GM23338 (cell line): Measurements from ENCODE around the gene LZTS3. TPM values are rescaled to one million over a fixed set of nuclear protein-coding genes. Genes with fewer than 3 reads are reported as not detected.
A peak's percentile ranks its signal among the peaks of the same experiment; 100 is the strongest.

ENCODE experiments used
- ATAC-seq: fragments of 200-7000 bp; cut with Tn5 transposase; 3 replicates; pipeline ENCODE4 v1.9.1; 2020
- DNase-seq: peaks from one replicate; pipeline ENCODE4 v3.0.0-alpha.2; 2015; ENCODE audit warnings: low spot score
- H2AFZ ChIP-seq: fragments of 200-600 bp; sonication (generic); 2 replicates; pipeline ENCODE4 v1.8.0; 2016; ENCODE audit warnings: antibody characterized with exemption, mild to moderate bottlenecking, moderate library complexity
- H3F3A ChIP-seq: fragments of 200-600 bp; sonication (generic); replicated peaks from 2 replicates; pipeline ENCODE4 v1.8.0; 2017; ENCODE audit warnings: antibody characterized with exemption, mixed run types, low read depth
- H3K27ac ChIP-seq: fragments of 200-600 bp; sonication (generic); 2 replicates; pipeline ENCODE4 v1.6.1; 2016; ENCODE audit warnings: low read depth
- H3K27me3 ChIP-seq: fragments of 200-600 bp; sonication (generic); 2 replicates; pipeline ENCODE4 v1.8.0; 2016; ENCODE audit warnings: mild to moderate bottlenecking, mixed run types, moderate library complexity; ENCODE audit not compliant: insufficient read depth
- H3K36me3 ChIP-seq: fragments of 200-600 bp; sonication (generic); 2 replicates; pipeline ENCODE4 v1.8.0; 2016; ENCODE audit warnings: mild to moderate bottlenecking; ENCODE audit not compliant: insufficient read depth
- H3K4me1 ChIP-seq: fragments of 200-600 bp; sonication (generic); 2 replicates; pipeline ENCODE4 v1.8.0; 2016; ENCODE audit warnings: mild to moderate bottlenecking, moderate library complexity; ENCODE audit not compliant: insufficient read depth
- H3K4me2 ChIP-seq: fragments of 200-600 bp; sonication (generic); 2 replicates; pipeline ENCODE4 v1.7.1; 2017; ENCODE audit warnings: mixed run types
- H3K4me3 ChIP-seq: fragments of 200-600 bp; sonication (generic); 2 replicates; pipeline ENCODE4 v1.6.1; 2016; ENCODE audit warnings: mixed run types
- H3K79me2 ChIP-seq: fragments of 200-600 bp; sonication (generic); replicated peaks from 2 replicates; pipeline ENCODE4 v1.8.0; 2017; ENCODE audit warnings: mild to moderate bottlenecking; ENCODE audit not compliant: insufficient read depth
- H3K9me2 ChIP-seq: fragments of 200-600 bp; sonication (generic); 2 replicates; pipeline ENCODE4 v1.8.0; 2017; ENCODE audit not compliant: insufficient read depth
- H4K20me1 ChIP-seq: fragments of 200-600 bp; sonication (generic); replicated peaks from 2 replicates; pipeline ENCODE4 v1.8.0; 2017; ENCODE audit warnings: mild to moderate bottlenecking; ENCODE audit not compliant: insufficient read depth
- H3K27ac Mint-ChIP-seq: 2 replicates; pipeline ENCODE4 v1.8.0; 2020; ENCODE audit warnings: inconsistent platforms, mild to moderate bottlenecking, moderate library complexity, mixed read lengths
- H3K27me3 Mint-ChIP-seq: 3 replicates; pipeline ENCODE4 v1.8.0; 2022; ENCODE audit warnings: low read depth, mild to moderate bottlenecking, moderate library complexity, mixed read lengths, inconsistent platforms; ENCODE audit not compliant: insufficient read depth, poor library complexity
- H3K36me3 Mint-ChIP-seq: 3 replicates; pipeline ENCODE4 v1.8.0; 2021; ENCODE audit warnings: low read depth, mild to moderate bottlenecking, inconsistent platforms, moderate library complexity, mixed read lengths
- H3K4me1 Mint-ChIP-seq: 3 replicates; pipeline ENCODE4 v1.8.0; 2020; ENCODE audit warnings: mild to moderate bottlenecking, inconsistent platforms, mixed read lengths
- H3K4me3 Mint-ChIP-seq: 3 replicates; pipeline ENCODE4 v1.8.0; 2021; ENCODE audit warnings: moderate library complexity, mild to moderate bottlenecking, inconsistent platforms, mixed read lengths
- H3K9me3 Mint-ChIP-seq: 3 replicates; pipeline ENCODE4 v1.8.0; 2020; ENCODE audit warnings: moderate library complexity, mild to moderate bottlenecking, inconsistent platforms, mixed read lengths
- CREB1 ChIP-seq: fragments of 250-450 bp; sonication (Bioruptor Pico); IDR thresholded peaks from 2 replicates; pipeline ENCODE4 v1.5.0; 2020; ENCODE audit warnings: low read depth, mild to moderate bottlenecking, moderate library complexity
- EZH2 ChIP-seq: fragments of 200-600 bp; sonication (generic); IDR thresholded peaks from one replicate; pipeline ENCODE4 v1.8.0; 2017; ENCODE audit warnings: antibody characterized with exemption, mild to moderate bottlenecking, low read depth; ENCODE audit not compliant: unreplicated experiment
- EZH2phosphoT487 ChIP-seq: fragments of 200-600 bp; sonication (generic); IDR thresholded peaks from one replicate; pipeline ENCODE4 v1.8.1; 2018; ENCODE audit warnings: antibody characterized with exemption; ENCODE audit not compliant: unreplicated experiment
- JUNB ChIP-seq: IDR thresholded peaks from one replicate; pipeline ENCODE4 v1.6.1; 2016; ENCODE audit warnings: antibody characterized with exemption; ENCODE audit not compliant: unreplicated experiment
- NANOG ChIP-seq: IDR thresholded peaks from 2 replicates; pipeline ENCODE4 v1.6.1; 2016; ENCODE audit warnings: antibody characterized with exemption, borderline replicate concordance
- POLR2AphosphoS5 ChIP-seq: IDR thresholded peaks from 2 replicates; pipeline ENCODE4 v1.6.1; 2016; ENCODE audit warnings: antibody characterized with exemption, low read depth
- STAT1 ChIP-seq: IDR thresholded peaks from one replicate; pipeline ENCODE4 v1.6.1; 2016; ENCODE audit warnings: antibody characterized with exemption; ENCODE audit not compliant: unreplicated experiment
- ZNF114 ChIP-seq: fragments of 250-450 bp; sonication (Bioruptor Pico); IDR thresholded peaks from 2 replicates; pipeline ENCODE4 v1.5.0; 2020; ENCODE audit warnings: mild to moderate bottlenecking, moderate library complexity
- ZNF331 ChIP-seq: fragments of 250-450 bp; sonication (Bioruptor Pico); IDR thresholded peaks from 2 replicates; pipeline ENCODE4 v1.5.0; 2020; ENCODE audit warnings: low read depth, mild to moderate bottlenecking, moderate library complexity
- polyA plus RNA-seq: library from polyadenylated mRNA; unstranded; fragments of >200 nt; fragmentation: Nextera tagmentation; extraction: Ambion mirVana; gene quantifications from 2 replicates; pipeline ENCODE4 v1.2.1, GENCODE V29; 2016
- total RNA-seq: library from RNA; depleted of rRNA; stranded (reverse); fragments of >200 nt; shearing (Covaris generic); gene quantifications from 2 replicates; pipeline ENCODE4 v1.2.3, GENCODE V29; 2014
- TF ChIP-seq, protein P1 (sequence below), 2 experiments: fragments of 200-600 bp in 1 of 2; sonication (generic) in 1 of 2; conservative IDR thresholded peaks; 2 replicates each; pipeline versions ENCODE4 v1.5.1 to v1.6.1; 2016 to 2017; ENCODE audit warnings: antibody characterized with exemption in 2 of 2, low read depth in 2 of 2, mild to moderate bottlenecking in 2 of 2, moderate library complexity in 1 of 2
- TF ChIP-seq, protein P2 (sequence below): fragments of 250-450 bp; sonication (Bioruptor Pico); IDR thresholded peaks from 2 replicates; pipeline ENCODE4 v1.5.0; 2020; ENCODE audit warnings: mild to moderate bottlenecking, moderate library complexity
- TF ChIP-seq, protein P3 (sequence below): IDR thresholded peaks from one replicate; pipeline ENCODE4 v1.6.1; 2018; ENCODE audit warnings: antibody characterized with exemption; ENCODE audit not compliant: unreplicated experiment
- TF ChIP-seq, protein P4 (sequence below): IDR thresholded peaks from 2 replicates; pipeline ENCODE4 v1.6.1; 2016; ENCODE audit warnings: antibody characterized with exemption

Gene LZTS3
- total and polyA plus RNA-seq, 2 experiments from 2014 or later = 9.7 to 40.7 TPM

DNA sequence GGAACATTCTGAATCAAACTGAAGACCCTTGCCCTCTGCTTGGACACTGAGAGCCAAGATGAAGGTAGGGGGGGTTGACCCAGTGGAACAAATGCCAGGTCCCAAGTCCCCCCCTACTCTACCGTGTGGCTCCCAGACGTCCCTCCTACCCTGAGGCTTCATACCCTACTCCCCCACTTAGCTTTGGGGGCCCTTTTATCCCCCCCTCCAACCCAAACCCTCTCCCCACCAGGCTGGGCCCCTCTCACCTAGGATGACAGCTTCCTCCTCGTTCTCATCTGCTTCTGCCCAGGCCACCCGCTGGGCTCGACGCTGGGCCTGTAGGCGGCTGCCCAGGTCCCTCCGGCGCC lies 29.6 kb upstream of the LZTS3 start:
- no peak for ATAC-seq
- Mint-ChIP-seq H3K27ac (no peak overlapping the region), H3K36me3 (peaks cover 34% of the 10 kb centered on the region), H3K4me1 (peaks cover 5% of the 10 kb centered on the region; the same call in 2 of the 3 replicates), H3K27me3 (peaks cover 22% of the 10 kb centered on the region), H3K9me3 (no peaks in the 10 kb centered on the region; the same call in 2 of the 3 replicates), H3K4me3 (peak overlapping the region; percentile 97; the same call in 2 of the 3 replicates)
- Histone ChIP-seq H3K36me3 (peaks cover 7% of the 10 kb centered on the region), H4K20me1 (no peaks in the 10 kb centered on the region), H3K4me2 (peak overlapping the region; percentile 99), H3K27me3 (no peaks in the 10 kb centered on the region), H3K9me2 (no peaks in the 10 kb centered on the region), H3K4me1 (peaks cover 5% of the 10 kb centered on the region), H3F3A (no peaks in the 10 kb centered on the region), H3K79me2 (peaks cover 11% of the 10 kb centered on the region), H3K27ac (no peak overlapping the region), H3K4me3 (peak overlapping the region; percentile 73), H2AFZ (no peak overlapping the region)
- TF ChIP-seq POLR2AphosphoS5 (no peak), NANOG (no peak), JUNB (no peak), CREB1 (CRISPR knock-in tag) (no peak), ZNF331 (CRISPR knock-in tag) (no peak), EZH2 (no peak), STAT1 (no peak), ZNF114 (CRISPR knock-in tag) (no peak), EZH2phosphoT487 (no peak)
- TF ChIP-seq, protein P1, sequence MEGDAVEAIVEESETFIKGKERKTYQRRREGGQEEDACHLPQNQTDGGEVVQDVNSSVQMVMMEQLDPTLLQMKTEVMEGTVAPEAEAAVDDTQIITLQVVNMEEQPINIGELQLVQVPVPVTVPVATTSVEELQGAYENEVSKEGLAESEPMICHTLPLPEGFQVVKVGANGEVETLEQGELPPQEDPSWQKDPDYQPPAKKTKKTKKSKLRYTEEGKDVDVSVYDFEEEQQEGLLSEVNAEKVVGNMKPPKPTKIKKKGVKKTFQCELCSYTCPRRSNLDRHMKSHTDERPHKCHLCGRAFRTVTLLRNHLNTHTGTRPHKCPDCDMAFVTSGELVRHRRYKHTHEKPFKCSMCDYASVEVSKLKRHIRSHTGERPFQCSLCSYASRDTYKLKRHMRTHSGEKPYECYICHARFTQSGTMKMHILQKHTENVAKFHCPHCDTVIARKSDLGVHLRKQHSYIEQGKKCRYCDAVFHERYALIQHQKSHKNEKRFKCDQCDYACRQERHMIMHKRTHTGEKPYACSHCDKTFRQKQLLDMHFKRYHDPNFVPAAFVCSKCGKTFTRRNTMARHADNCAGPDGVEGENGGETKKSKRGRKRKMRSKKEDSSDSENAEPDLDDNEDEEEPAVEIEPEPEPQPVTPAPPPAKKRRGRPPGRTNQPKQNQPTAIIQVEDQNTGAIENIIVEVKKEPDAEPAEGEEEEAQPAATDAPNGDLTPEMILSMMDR (conservative IDR thresholded peaks at IDR 0.05; ENCODE audit: low read depth in 2 of 2) = no peak
- TF ChIP-seq, protein P2, sequence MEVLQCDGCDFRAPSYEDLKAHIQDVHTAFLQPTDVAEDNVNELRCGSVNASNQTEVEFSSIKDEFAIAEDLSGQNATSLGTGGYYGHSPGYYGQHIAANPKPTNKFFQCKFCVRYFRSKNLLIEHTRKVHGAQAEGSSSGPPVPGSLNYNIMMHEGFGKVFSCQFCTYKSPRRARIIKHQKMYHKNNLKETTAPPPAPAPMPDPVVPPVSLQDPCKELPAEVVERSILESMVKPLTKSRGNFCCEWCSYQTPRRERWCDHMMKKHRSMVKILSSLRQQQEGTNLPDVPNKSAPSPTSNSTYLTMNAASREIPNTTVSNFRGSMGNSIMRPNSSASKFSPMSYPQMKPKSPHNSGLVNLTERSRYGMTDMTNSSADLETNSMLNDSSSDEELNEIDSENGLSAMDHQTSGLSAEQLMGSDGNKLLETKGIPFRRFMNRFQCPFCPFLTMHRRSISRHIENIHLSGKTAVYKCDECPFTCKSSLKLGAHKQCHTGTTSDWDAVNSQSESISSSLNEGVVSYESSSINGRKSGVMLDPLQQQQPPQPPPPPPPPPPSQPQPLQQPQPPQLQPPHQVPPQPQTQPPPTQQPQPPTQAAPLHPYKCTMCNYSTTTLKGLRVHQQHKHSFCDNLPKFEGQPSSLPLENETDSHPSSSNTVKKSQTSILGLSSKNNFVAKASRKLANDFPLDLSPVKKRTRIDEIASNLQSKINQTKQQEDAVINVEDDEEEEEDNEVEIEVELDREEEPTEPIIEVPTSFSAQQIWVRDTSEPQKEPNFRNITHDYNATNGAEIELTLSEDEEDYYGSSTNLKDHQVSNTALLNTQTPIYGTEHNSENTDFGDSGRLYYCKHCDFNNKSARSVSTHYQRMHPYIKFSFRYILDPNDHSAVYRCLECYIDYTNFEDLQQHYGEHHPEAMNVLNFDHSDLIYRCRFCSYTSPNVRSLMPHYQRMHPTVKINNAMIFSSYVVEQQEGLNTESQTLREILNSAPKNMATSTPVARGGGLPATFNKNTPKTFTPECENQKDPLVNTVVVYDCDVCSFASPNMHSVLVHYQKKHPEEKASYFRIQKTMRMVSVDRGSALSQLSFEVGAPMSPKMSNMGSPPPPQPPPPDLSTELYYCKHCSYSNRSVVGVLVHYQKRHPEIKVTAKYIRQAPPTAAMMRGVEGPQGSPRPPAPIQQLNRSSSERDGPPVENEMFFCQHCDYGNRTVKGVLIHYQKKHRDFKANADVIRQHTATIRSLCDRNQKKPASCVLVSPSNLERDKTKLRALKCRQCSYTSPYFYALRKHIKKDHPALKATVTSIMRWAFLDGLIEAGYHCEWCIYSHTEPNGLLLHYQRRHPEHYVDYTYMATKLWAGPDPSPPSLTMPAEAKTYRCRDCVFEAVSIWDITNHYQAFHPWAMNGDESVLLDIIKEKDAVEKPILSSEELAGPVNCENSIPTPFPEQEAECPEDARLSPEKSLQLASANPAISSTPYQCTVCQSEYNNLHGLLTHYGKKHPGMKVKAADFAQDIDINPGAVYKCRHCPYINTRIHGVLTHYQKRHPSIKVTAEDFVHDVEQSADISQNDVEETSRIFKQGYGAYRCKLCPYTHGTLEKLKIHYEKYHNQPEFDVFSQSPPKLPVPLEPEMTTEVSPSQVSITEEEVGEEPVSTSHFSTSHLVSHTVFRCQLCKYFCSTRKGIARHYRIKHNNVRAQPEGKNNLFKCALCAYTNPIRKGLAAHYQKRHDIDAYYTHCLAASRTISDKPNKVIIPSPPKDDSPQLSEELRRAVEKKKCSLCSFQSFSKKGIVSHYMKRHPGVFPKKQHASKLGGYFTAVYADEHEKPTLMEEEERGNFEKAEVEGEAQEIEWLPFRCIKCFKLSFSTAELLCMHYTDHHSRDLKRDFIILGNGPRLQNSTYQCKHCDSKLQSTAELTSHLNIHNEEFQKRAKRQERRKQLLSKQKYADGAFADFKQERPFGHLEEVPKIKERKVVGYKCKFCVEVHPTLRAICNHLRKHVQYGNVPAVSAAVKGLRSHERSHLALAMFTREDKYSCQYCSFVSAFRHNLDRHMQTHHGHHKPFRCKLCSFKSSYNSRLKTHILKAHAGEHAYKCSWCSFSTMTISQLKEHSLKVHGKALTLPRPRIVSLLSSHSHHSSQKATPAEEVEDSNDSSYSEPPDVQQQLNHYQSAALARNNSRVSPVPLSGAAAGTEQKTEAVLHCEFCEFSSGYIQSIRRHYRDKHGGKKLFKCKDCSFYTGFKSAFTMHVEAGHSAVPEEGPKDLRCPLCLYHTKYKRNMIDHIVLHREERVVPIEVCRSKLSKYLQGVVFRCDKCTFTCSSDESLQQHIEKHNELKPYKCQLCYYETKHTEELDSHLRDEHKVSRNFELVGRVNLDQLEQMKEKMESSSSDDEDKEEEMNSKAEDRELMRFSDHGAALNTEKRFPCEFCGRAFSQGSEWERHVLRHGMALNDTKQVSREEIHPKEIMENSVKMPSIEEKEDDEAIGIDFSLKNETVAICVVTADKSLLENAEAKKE (CRISPR knock-in tag) = no peak
- TF ChIP-seq, protein P3, sequence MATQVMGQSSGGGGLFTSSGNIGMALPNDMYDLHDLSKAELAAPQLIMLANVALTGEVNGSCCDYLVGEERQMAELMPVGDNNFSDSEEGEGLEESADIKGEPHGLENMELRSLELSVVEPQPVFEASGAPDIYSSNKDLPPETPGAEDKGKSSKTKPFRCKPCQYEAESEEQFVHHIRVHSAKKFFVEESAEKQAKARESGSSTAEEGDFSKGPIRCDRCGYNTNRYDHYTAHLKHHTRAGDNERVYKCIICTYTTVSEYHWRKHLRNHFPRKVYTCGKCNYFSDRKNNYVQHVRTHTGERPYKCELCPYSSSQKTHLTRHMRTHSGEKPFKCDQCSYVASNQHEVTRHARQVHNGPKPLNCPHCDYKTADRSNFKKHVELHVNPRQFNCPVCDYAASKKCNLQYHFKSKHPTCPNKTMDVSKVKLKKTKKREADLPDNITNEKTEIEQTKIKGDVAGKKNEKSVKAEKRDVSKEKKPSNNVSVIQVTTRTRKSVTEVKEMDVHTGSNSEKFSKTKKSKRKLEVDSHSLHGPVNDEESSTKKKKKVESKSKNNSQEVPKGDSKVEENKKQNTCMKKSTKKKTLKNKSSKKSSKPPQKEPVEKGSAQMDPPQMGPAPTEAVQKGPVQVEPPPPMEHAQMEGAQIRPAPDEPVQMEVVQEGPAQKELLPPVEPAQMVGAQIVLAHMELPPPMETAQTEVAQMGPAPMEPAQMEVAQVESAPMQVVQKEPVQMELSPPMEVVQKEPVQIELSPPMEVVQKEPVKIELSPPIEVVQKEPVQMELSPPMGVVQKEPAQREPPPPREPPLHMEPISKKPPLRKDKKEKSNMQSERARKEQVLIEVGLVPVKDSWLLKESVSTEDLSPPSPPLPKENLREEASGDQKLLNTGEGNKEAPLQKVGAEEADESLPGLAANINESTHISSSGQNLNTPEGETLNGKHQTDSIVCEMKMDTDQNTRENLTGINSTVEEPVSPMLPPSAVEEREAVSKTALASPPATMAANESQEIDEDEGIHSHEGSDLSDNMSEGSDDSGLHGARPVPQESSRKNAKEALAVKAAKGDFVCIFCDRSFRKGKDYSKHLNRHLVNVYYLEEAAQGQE = no peak
- TF ChIP-seq, protein P4, sequence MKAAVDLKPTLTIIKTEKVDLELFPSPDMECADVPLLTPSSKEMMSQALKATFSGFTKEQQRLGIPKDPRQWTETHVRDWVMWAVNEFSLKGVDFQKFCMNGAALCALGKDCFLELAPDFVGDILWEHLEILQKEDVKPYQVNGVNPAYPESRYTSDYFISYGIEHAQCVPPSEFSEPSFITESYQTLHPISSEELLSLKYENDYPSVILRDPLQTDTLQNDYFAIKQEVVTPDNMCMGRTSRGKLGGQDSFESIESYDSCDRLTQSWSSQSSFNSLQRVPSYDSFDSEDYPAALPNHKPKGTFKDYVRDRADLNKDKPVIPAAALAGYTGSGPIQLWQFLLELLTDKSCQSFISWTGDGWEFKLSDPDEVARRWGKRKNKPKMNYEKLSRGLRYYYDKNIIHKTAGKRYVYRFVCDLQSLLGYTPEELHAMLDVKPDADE = no peak
- no peak for DNase-seq
